Measurements from ENCODE around the gene PRDX5. TPM values are rescaled to one million over a fixed set of nuclear protein-coding genes. Genes with fewer than 3 reads are reported as not detected.

PRDX5 gene
- total RNA-seq, 1 experiment from 2014 or later: 306 TPM

- peak overlapping the region; percentile 99 for H3K4me3 Mint-ChIP-seq (ENCODE audit: unreplicated experiment)
- H3K4me1 Mint-ChIP-seq (ENCODE audit: low read depth, unreplicated experiment): peaks cover 29% of the 10 kb centered on the region
- CTCF ChIA-PET: interaction anchor here (0.6 to 2.2 kb wide), 6 partner anchors 13 to 109 kb away, joined by 3 to 8 read pairs (median 4); partner anchors contain the start of genes PRDX5 and TRMT112
- DNase-seq: no peak
- TF ChIP-seq, protein P1, sequence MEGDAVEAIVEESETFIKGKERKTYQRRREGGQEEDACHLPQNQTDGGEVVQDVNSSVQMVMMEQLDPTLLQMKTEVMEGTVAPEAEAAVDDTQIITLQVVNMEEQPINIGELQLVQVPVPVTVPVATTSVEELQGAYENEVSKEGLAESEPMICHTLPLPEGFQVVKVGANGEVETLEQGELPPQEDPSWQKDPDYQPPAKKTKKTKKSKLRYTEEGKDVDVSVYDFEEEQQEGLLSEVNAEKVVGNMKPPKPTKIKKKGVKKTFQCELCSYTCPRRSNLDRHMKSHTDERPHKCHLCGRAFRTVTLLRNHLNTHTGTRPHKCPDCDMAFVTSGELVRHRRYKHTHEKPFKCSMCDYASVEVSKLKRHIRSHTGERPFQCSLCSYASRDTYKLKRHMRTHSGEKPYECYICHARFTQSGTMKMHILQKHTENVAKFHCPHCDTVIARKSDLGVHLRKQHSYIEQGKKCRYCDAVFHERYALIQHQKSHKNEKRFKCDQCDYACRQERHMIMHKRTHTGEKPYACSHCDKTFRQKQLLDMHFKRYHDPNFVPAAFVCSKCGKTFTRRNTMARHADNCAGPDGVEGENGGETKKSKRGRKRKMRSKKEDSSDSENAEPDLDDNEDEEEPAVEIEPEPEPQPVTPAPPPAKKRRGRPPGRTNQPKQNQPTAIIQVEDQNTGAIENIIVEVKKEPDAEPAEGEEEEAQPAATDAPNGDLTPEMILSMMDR (IDR thresholded peaks at IDR 0.05; ENCODE audit: insufficient read depth in 1 of 2, low read depth in 1 of 2, low read length in 1 of 2, severe bottlenecking in 1 of 2, unreplicated experiment in 1 of 2): no peak
- Histone ChIP-seq H3K27me3 (replicated peaks; ENCODE audit: control insufficient read depth, insufficient read depth, low read length) (no peaks in the 10 kb centered on the region), H3K36me3 (ENCODE audit: control insufficient read depth, insufficient read depth, low read length) (peaks cover 7% of the 10 kb centered on the region), H3K4me1 (peaks cover 46% of the 10 kb centered on the region), H3K4me3 (ENCODE audit: low read depth, low read length) (peak overlapping the region; percentile 99), H3K9me3 (no peaks in the 10 kb centered on the region)
- POLR2A ChIA-PET: interaction anchor here (0.6 to 1.2 kb wide), 3 partner anchors 42 to 387 kb away, joined by 3 to 7 read pairs (median 3); partner anchors contain the start of genes PRDX5 and TRMT112
- H3K27me3 Mint-ChIP-seq (ENCODE audit: insufficient read depth, unreplicated experiment): no peaks in the 10 kb centered on the region
- intact Hi-C loops (cut with micrococcal nuclease; ENCODE audit: unreplicated experiment): loop anchor here (2.0 to 10.0 kb wide), 3 partner anchors 88 to 295 kb away; no protein-coding TSS in a partner anchor
- peak overlapping the region; percentile 86 for H3K27ac Mint-ChIP-seq (ENCODE audit: unreplicated experiment)
- peaks cover 55% of the 10 kb centered on the region for H3K36me3 Mint-ChIP-seq (ENCODE audit: insufficient read depth, unreplicated experiment)
- H3K9me3 Mint-ChIP-seq (ENCODE audit: unreplicated experiment): no peaks in the 10 kb centered on the region
- no TSS peak for BruUV-seq (replicated peaks)
Observed at GRCh38 chr11:64359712-64360445, 42.0 kb downstream of the PRDX5 start.

GRCh38 chr11:64360448-64360921 lies 42.6 kb downstream of the PRDX5 start:
- H3K9me3 Mint-ChIP-seq (ENCODE audit: unreplicated experiment): no peaks in the 10 kb centered on the region
- H3K9me3 ChIP-seq: no peaks in the 10 kb centered on the region
- H3K4me3 ChIP-seq (ENCODE audit: low read depth, low read length): no peak overlapping the region
- no peak for DNase-seq
- no TSS peak for BruUV-seq (replicated peaks)
- no peaks in the 10 kb centered on the region for H3K27me3 Mint-ChIP-seq (ENCODE audit: insufficient read depth, unreplicated experiment)
- H3K36me3 Mint-ChIP-seq (ENCODE audit: insufficient read depth, unreplicated experiment): peaks cover 61% of the 10 kb centered on the region
- ChIA-PET POLR2A (interaction anchor here (1.2 kb wide), 1 partner anchor 43 kb away, joined by 3 read pairs; the partner anchor contains the start of gene PRDX5), CTCF (interaction anchor here (0.6 to 2.2 kb wide), 3 partner anchors 43 to 110 kb away, joined by 4 to 8 read pairs (median 6); partner anchors contain the start of genes PRDX5 and TRMT112)
- H3K4me3 Mint-ChIP-seq (ENCODE audit: unreplicated experiment): peak overlapping the region; percentile 99
- peak overlapping the region; percentile 15 for H3K27ac Mint-ChIP-seq (ENCODE audit: unreplicated experiment)
- H3K4me1 Mint-ChIP-seq (ENCODE audit: low read depth, unreplicated experiment): peaks cover 24% of the 10 kb centered on the region
- H3K4me1 ChIP-seq: peaks cover 42% of the 10 kb centered on the region
- no peaks in the 10 kb centered on the region for H3K27me3 ChIP-seq (replicated peaks; ENCODE audit: control insufficient read depth, insufficient read depth, low read length)
- TF ChIP-seq, protein P1 (IDR thresholded peaks at IDR 0.05; ENCODE audit: insufficient read depth in 1 of 2, low read depth in 1 of 2, low read length in 1 of 2, severe bottlenecking in 1 of 2, unreplicated experiment in 1 of 2): no peak
- peaks cover 8% of the 10 kb centered on the region for H3K36me3 ChIP-seq (ENCODE audit: control insufficient read depth, insufficient read depth, low read length)
- intact Hi-C loops (cut with micrococcal nuclease; ENCODE audit: unreplicated experiment): no loop called here

GRCh38 chr11:64361659-64362058 lies 43.7 kb downstream of the PRDX5 start:
- POLR2A ChIA-PET: interaction anchor here (1.2 kb wide), 1 partner anchor 44 kb away, joined by 3 read pairs; the partner anchor contains the start of gene PRDX5
- TF ChIP-seq, protein P1 (IDR thresholded peaks at IDR 0.05; ENCODE audit: insufficient read depth in 1 of 2, low read depth in 1 of 2, low read length in 1 of 2, severe bottlenecking in 1 of 2, unreplicated experiment in 1 of 2): no peak
- peaks cover 41% of the 10 kb centered on the region for H3K4me1 ChIP-seq
- Mint-ChIP-seq H3K4me1 (ENCODE audit: low read depth, unreplicated experiment) (peaks cover 23% of the 10 kb centered on the region), H3K27ac (ENCODE audit: unreplicated experiment) (no peak overlapping the region), H3K27me3 (ENCODE audit: insufficient read depth, unreplicated experiment) (no peaks in the 10 kb centered on the region), H3K36me3 (ENCODE audit: insufficient read depth, unreplicated experiment) (peaks cover 73% of the 10 kb centered on the region), H3K9me3 (ENCODE audit: unreplicated experiment) (no peaks in the 10 kb centered on the region), H3K4me3 (ENCODE audit: unreplicated experiment) (no peak overlapping the region)
- no peaks in the 10 kb centered on the region for H3K9me3 ChIP-seq
- CTCF ChIA-PET: no interaction called here
- no TSS peak for BruUV-seq (replicated peaks)
- peaks cover 8% of the 10 kb centered on the region for H3K36me3 ChIP-seq (ENCODE audit: control insufficient read depth, insufficient read depth, low read length)
- DNase-seq: no peak
- H3K4me3 ChIP-seq (ENCODE audit: low read depth, low read length): no peak overlapping the region
- H3K27me3 ChIP-seq (replicated peaks; ENCODE audit: control insufficient read depth, insufficient read depth, low read length): no peaks in the 10 kb centered on the region
- intact Hi-C loops (cut with micrococcal nuclease; ENCODE audit: unreplicated experiment): no loop called here
